H9 (cell line): ENCODE data around the gene TBC1D17. TPM values are rescaled to one million over a fixed set of nuclear protein-coding genes. Genes with fewer than 3 reads are reported as not detected.

Experiments used
- DNase-seq: peaks from one replicate; pipeline ENCODE4 v3.0.0-alpha.2; 2017
- H2AFZ ChIP-seq: one replicate; pipeline ENCODE4 v1.6.1; 2013; ENCODE audit warnings: mild to moderate bottlenecking, low read length, control low read depth, moderate library complexity
- H2AK5ac ChIP-seq: 2 replicates; pipeline ENCODE4 v1.6.1; 2013; ENCODE audit warnings: low read length, control low read depth, mixed read lengths; ENCODE audit not compliant: insufficient read length
- H2BK120ac ChIP-seq: one replicate; pipeline ENCODE4 v1.6.1; 2013; ENCODE audit warnings: low read depth, mild to moderate bottlenecking, low read length, control low read depth, inconsistent platforms; ENCODE audit not compliant: poor library complexity, severe bottlenecking
- H2BK12ac ChIP-seq: 2 replicates; pipeline ENCODE4 v1.6.1; 2013; ENCODE audit warnings: low read length, control low read depth, mixed read lengths, low read depth; ENCODE audit not compliant: insufficient read length
- H2BK15ac ChIP-seq: 2 replicates; pipeline ENCODE4 v1.6.1; 2013; ENCODE audit warnings: low read depth, low read length, control low read depth
- H2BK20ac ChIP-seq: one replicate; pipeline ENCODE4 v1.6.1; 2013; ENCODE audit warnings: low read depth, mild to moderate bottlenecking, low read length, control low read depth, inconsistent platforms; ENCODE audit not compliant: poor library complexity, severe bottlenecking
- H2BK5ac ChIP-seq: 2 replicates; pipeline ENCODE4 v1.6.1; 2013; ENCODE audit warnings: low read length, control low read depth, mixed read lengths; ENCODE audit not compliant: insufficient read length
- H3K14ac ChIP-seq: 2 replicates; pipeline ENCODE4 v1.6.1; 2013; ENCODE audit warnings: low read length, control low read depth; ENCODE audit not compliant: insufficient read depth
- H3K18ac ChIP-seq: 2 replicates; pipeline ENCODE4 v1.6.1; 2013; ENCODE audit warnings: low read depth, mild to moderate bottlenecking, mixed read lengths, low read length, control low read depth; ENCODE audit not compliant: insufficient read length
- H3K23ac ChIP-seq: 2 replicates; pipeline ENCODE4 v1.6.1; 2013; ENCODE audit warnings: low read length, control low read depth, mixed read lengths, low read depth; ENCODE audit not compliant: insufficient read length
- H3K23me2 ChIP-seq: 2 replicates; pipeline ENCODE4 v1.6.1; 2013; ENCODE audit warnings: low read depth, mild to moderate bottlenecking, mixed read lengths, low read length, control low read depth; ENCODE audit not compliant: insufficient read length, poor library complexity, severe bottlenecking
- H3K27ac ChIP-seq: 2 replicates; pipeline ENCODE4 v1.5.1; 2013; ENCODE audit warnings: low read length, control low read depth, mixed read lengths, low read depth; ENCODE audit not compliant: insufficient read length
- H3K27me3 ChIP-seq: 2 replicates; pipeline ENCODE4 v1.6.1; 2013; ENCODE audit warnings: low read length, control low read depth, inconsistent platforms; ENCODE audit not compliant: insufficient read depth
- H3K4ac ChIP-seq: 2 replicates; pipeline ENCODE4 v1.6.1; 2013; ENCODE audit warnings: low read depth, mild to moderate bottlenecking, control low read depth, inconsistent platforms, low read length, moderate library complexity
- H3K4me1 ChIP-seq: 2 replicates; pipeline ENCODE4 v1.6.1; 2013; ENCODE audit warnings: low read length, control low read depth, inconsistent platforms; ENCODE audit not compliant: insufficient read depth
- H3K4me2 ChIP-seq: 2 replicates; pipeline ENCODE4 v1.6.1; 2013; ENCODE audit warnings: low read length, control low read depth, mixed read lengths; ENCODE audit not compliant: insufficient read length, insufficient read depth
- H3K56ac ChIP-seq: 2 replicates; pipeline ENCODE4 v1.6.1; 2013; ENCODE audit warnings: low read depth, mild to moderate bottlenecking, mixed read lengths, low read length, control low read depth; ENCODE audit not compliant: insufficient read length
- H3K79me1 ChIP-seq: 2 replicates; pipeline ENCODE4 v1.6.1; 2013; ENCODE audit warnings: low read depth, mild to moderate bottlenecking, moderate library complexity, low read length, control low read depth, inconsistent platforms; ENCODE audit not compliant: insufficient read depth, poor library complexity, severe bottlenecking
- H3K79me2 ChIP-seq: 2 replicates; pipeline ENCODE4 v1.6.1; 2013; ENCODE audit warnings: low read length, control low read depth, inconsistent platforms; ENCODE audit not compliant: insufficient read depth
- H3K9ac ChIP-seq: 2 replicates; pipeline ENCODE4 v1.6.1; 2013; ENCODE audit warnings: low read length, control low read depth, mixed read lengths; ENCODE audit not compliant: insufficient read length; ENCODE audit errors: extremely low read depth
- H3K9me3 ChIP-seq: one replicate; pipeline ENCODE4 v1.6.1; 2013; ENCODE audit warnings: low read depth, low read length, inconsistent platforms; ENCODE audit not compliant: control insufficient read depth
- H3T11ph ChIP-seq: one replicate; pipeline ENCODE4 v1.6.1; 2013; ENCODE audit warnings: mild to moderate bottlenecking, low read length, control low read depth, inconsistent platforms
- H4K20me1 ChIP-seq: one replicate; pipeline ENCODE4 v1.6.1; 2013; ENCODE audit not compliant: control insufficient read depth, insufficient read length, insufficient read depth
- H4K5ac ChIP-seq: 2 replicates; pipeline ENCODE4 v1.6.1; 2013; ENCODE audit warnings: low read depth, mild to moderate bottlenecking, mixed read lengths, low read length, control low read depth; ENCODE audit not compliant: insufficient read length
- H4K8ac ChIP-seq: replicated peaks from 2 replicates; pipeline ENCODE4 v1.6.1; 2013; ENCODE audit warnings: low read length, control low read depth, mixed read lengths, low read depth; ENCODE audit not compliant: insufficient read length
- H4K91ac ChIP-seq: 2 replicates; pipeline ENCODE4 v1.6.1; 2013; ENCODE audit warnings: low read depth, mild to moderate bottlenecking, moderate library complexity, mixed read lengths, low read length, control low read depth; ENCODE audit not compliant: insufficient read length
- H3K27ac Mint-ChIP-seq, 3 experiments: 2 replicates in 2 of 3; 3 replicates in 1 of 3; pipeline ENCODE4 v1.8.0; 2020 to 2021; ENCODE audit warnings: mixed read lengths in 3 of 3, mild to moderate bottlenecking in 1 of 3, moderate library complexity in 1 of 3
- H3K27me3 Mint-ChIP-seq: 2 replicates; pipeline ENCODE4 v1.8.0; 2021; ENCODE audit warnings: low read depth, mild to moderate bottlenecking, moderate library complexity, mixed read lengths
- H3K36me3 Mint-ChIP-seq, 3 experiments: 2 replicates in 2 of 3; 3 replicates in 1 of 3; pipeline ENCODE4 v1.8.0; 2020 to 2021; ENCODE audit warnings: low read depth in 3 of 3, mixed read lengths in 3 of 3; ENCODE audit not compliant: insufficient read depth in 1 of 3
- H3K4me1 Mint-ChIP-seq, 2 experiments: 2 replicates each; pipeline ENCODE4 v1.8.0; 2020; ENCODE audit warnings: mixed read lengths in 2 of 2
- H3K4me3 Mint-ChIP-seq, 2 experiments: 2 replicates in 1 of 2; 3 replicates in 1 of 2; pipeline ENCODE4 v1.8.0; 2020 to 2021; ENCODE audit warnings: mild to moderate bottlenecking in 2 of 2, mixed read lengths in 2 of 2, moderate library complexity in 1 of 2
- H3K9me3 Mint-ChIP-seq, 2 experiments: 2 replicates in 1 of 2; 3 replicates in 1 of 2; pipeline ENCODE4 v1.8.0; 2020; ENCODE audit warnings: mild to moderate bottlenecking in 2 of 2, mixed read lengths in 2 of 2, moderate library complexity in 1 of 2
- WGBS: extraction: QIAGEN DNeasy Blood & Tissue Kit; methylation state at CpG from one replicate; pipeline ENCODE4 v1.1.7; 2013; ENCODE audit warnings: missing lambda C conversion rate, low lambda C conversion rate, mixed read lengths; ENCODE audit not compliant: insufficient read length; ENCODE audit errors: extremely low coverage; 5-methylcytosine and 5-hydroxymethylcytosine counted together
- total RNA-seq: library from RNA; stranded (reverse); gene quantifications from 2 replicates; pipeline ENCODE4 v1.2.1, GENCODE V29; 2021
- TF ChIP-seq, protein P1 (sequence below): fragments of 200-600 bp; sonication (generic); conservative IDR thresholded peaks from 3 replicates; pipeline ENCODE4 v1.8.0; 2021; ENCODE audit warnings: antibody characterized with exemption, mild to moderate bottlenecking

The TBC1D17 gene
- total RNA-seq, 1 experiment from 2014 or later, result 33.6 TPM

DNA sequence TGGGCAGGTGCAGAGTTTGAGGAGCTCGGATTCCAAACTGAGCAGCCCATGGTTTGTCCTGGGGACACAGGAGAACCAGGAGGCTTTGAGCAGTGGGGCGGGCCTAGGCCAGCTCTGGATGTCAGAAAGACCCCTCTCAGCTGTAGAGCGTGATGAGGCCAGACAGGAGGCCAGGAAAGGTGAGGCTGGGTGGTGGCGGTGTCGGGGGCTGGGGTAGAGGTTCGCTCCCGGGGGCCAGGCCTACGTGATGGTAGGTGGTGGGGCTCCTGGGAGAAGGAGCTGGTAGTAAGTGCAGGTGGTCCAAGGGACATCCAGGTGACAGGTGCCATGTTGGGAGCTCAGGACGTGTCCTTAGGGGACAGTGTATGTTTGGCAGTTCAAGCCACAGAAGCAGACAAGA is 40.1 kb upstream of the TBC1D17 start:
- Mint-ChIP-seq H3K9me3 (no peaks in the 10 kb centered on the region), H3K27ac (peak overlapping the region in 2 of 3 experiments; percentile 53 to 57; a peak in 2 of 7 replicates), H3K4me3 (no peak overlapping the region), H3K4me1 (peaks cover 0 to 5% of the 10 kb centered on the region in 2 experiments; a peak in 2 of 4 replicates), H3K27me3 (peaks cover 1% of the 10 kb centered on the region; the same call in 1 of the 2 replicates), H3K36me3 (peaks cover 21 to 70% (median 61%) of the 10 kb centered on the region in 3 experiments)
- TF ChIP-seq, protein P1, sequence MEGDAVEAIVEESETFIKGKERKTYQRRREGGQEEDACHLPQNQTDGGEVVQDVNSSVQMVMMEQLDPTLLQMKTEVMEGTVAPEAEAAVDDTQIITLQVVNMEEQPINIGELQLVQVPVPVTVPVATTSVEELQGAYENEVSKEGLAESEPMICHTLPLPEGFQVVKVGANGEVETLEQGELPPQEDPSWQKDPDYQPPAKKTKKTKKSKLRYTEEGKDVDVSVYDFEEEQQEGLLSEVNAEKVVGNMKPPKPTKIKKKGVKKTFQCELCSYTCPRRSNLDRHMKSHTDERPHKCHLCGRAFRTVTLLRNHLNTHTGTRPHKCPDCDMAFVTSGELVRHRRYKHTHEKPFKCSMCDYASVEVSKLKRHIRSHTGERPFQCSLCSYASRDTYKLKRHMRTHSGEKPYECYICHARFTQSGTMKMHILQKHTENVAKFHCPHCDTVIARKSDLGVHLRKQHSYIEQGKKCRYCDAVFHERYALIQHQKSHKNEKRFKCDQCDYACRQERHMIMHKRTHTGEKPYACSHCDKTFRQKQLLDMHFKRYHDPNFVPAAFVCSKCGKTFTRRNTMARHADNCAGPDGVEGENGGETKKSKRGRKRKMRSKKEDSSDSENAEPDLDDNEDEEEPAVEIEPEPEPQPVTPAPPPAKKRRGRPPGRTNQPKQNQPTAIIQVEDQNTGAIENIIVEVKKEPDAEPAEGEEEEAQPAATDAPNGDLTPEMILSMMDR, result no peak
- no peak for DNase-seq
- Histone ChIP-seq H4K5ac (no peak overlapping the region), H2AFZ (no peak overlapping the region), H3T11ph (no peak overlapping the region), H3K18ac (no peak overlapping the region), H3K14ac (no peak overlapping the region), H3K23me2 (no peaks in the 10 kb centered on the region), H2BK12ac (no peak overlapping the region), H3K23ac (no peak overlapping the region), H3K79me1 (no peaks in the 10 kb centered on the region), H2BK20ac (no peak overlapping the region), H4K8ac (no peak overlapping the region), H2BK120ac (no peak overlapping the region), H4K91ac (no peak overlapping the region), H3K9me3 (no peaks in the 10 kb centered on the region), H3K79me2 (no peaks in the 10 kb centered on the region), H3K4me1 (no peaks in the 10 kb centered on the region), H2BK15ac (no peak overlapping the region), H2BK5ac (no peak overlapping the region), H3K9ac (no peak overlapping the region), H2AK5ac (no peak overlapping the region), H3K4me2 (no peak overlapping the region), H3K4ac (no peak overlapping the region), H3K27me3 (no peaks in the 10 kb centered on the region), H3K27ac (no peak overlapping the region), H3K56ac (no peak overlapping the region), H4K20me1 (no peaks in the 10 kb centered on the region)
- no CpG with 5 or more reads among the region's 9 CpGs for WGBS
